Activated naive CD8-positive, alpha-beta T cell treated with anti-CD3 and anti-CD28 coated beads, Interleukin-2, amount 50 U/mL, for 24 hours (primary cell): Measurements from ENCODE around the gene CLSTN2.

Experiments used
- ATAC-seq: fragments of 150-1000 bp; cut with Tn5 transposase; one replicate; pipeline ENCODE4 v1.10.0; 2021
- DNase-seq: peaks from one replicate; pipeline ENCODE4 v3.0.0; 2021
- H3K27ac Mint-ChIP-seq: one replicate; pipeline ENCODE4 v1.8.0; 2021; ENCODE audit warnings: mild to moderate bottlenecking, mixed read lengths
- H3K27me3 Mint-ChIP-seq: one replicate; pipeline ENCODE4 v1.8.0; 2021; ENCODE audit warnings: mixed read lengths
- H3K36me3 Mint-ChIP-seq: one replicate; pipeline ENCODE4 v1.8.0; 2021; ENCODE audit warnings: low read depth, mixed read lengths
- H3K4me1 Mint-ChIP-seq: one replicate; pipeline ENCODE4 v1.8.0; 2021; ENCODE audit warnings: mixed read lengths
- H3K4me3 Mint-ChIP-seq: one replicate; pipeline ENCODE4 v1.8.0; 2021; ENCODE audit warnings: mild to moderate bottlenecking, moderate library complexity, mixed read lengths
- H3K9me3 Mint-ChIP-seq: one replicate; pipeline ENCODE4 v1.8.0; 2021; ENCODE audit warnings: mixed read lengths

Gene CLSTN2

DNA sequence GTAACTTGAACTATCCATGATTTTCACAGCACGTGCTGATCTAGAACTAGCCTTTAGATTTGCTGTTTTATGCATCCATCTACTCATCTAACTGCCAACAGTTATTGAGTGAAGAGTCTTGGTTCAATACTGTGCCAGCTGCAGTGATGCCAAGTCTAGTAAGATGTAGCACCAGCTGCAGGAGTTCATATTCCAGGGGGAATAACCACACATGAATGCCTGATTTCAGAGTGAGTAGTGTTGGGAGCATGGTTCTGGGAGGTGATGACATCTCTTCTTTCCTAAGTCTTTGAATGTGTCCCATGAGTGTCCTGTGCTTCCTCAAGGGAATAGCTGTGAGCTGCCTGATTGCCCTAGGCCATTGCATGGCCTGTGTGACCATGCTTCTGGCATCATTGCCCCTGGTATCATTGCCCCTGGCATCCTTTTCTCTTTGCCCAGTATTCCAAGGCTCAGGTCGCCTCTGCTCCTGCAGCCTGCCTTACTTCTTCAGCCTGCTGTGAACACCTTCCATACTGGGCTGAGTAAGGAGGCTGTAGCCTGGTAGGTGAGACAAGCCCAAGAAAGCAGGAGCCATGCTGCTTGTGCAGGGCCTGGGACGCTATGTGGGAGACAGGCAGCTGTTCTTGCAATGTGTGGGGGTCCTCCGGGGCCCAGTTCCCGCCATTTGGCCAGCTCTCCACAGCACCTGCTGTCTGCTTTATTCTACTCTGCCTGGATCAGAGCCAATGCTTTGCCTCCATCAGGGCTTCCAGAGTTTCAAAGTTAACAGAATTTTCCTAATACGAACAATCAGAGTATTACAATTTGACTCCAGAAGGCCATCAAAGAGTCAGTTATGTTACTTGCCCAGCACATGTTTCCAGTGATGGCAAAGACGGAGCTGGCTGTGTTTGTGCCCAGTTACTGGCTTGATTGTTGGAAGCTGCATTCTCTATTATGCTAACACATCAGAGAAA lies 73.2 kb downstream of the CLSTN2 start:
- H3K36me3 Mint-ChIP-seq, result no peaks in the 10 kb centered on the region
- peaks cover 5% of the 10 kb centered on the region for H3K27me3 Mint-ChIP-seq
- no peak overlapping the region for H3K27ac Mint-ChIP-seq
- no peak for DNase-seq
- no peak overlapping the region for H3K4me3 Mint-ChIP-seq
- no peaks in the 10 kb centered on the region for H3K4me1 Mint-ChIP-seq
- no peaks in the 10 kb centered on the region for H3K9me3 Mint-ChIP-seq
- no peak for ATAC-seq

DNA sequence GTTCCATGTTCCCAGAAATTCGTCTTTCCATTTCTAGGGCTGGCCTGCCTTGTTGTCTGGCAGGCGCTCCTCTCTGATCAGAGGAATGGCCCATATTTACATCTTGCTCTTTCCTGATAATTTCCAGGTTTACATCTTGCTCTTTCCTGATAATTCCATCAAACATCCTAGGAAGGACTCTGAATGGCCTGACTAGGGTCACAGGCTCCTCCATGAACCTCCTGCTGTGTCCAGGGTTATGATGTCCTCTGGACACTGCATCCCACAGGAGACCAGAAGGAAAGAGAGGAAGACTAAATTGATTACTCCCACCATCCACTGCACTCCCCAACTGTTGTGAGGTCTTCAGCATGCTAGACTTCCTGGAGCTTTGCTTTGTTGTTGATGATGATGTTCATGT lies 75.4 kb downstream of the CLSTN2 start:
- DNase-seq (no peak), ATAC-seq (no peak)
- no peaks in the 10 kb centered on the region for H3K4me1 Mint-ChIP-seq
- H3K9me3 Mint-ChIP-seq, result no peaks in the 10 kb centered on the region
- H3K27ac Mint-ChIP-seq, result no peak overlapping the region
- peaks cover 5% of the 10 kb centered on the region for H3K27me3 Mint-ChIP-seq
- H3K36me3 Mint-ChIP-seq, result no peaks in the 10 kb centered on the region
- no peak overlapping the region for H3K4me3 Mint-ChIP-seq

DNA sequence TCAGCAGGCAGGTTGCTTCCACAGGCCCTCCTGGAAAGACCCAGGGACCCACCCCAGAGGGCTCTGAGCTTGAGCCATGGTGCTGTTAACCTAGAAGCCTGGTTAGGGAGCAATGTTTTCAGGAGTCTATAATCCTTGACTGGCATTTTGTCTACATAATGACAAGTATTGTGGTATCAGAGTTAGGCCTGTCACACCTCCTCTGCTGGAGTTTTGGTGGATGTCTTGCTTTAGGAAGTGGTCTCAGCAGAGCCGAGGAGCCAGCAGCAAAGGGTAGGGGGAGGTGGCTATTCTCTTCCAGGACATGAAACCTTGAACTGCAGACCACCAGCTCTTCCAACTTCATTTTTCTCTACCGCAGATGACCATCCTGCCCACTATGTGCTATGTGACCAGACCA lies 76.1 kb downstream of the CLSTN2 start:
- DNase-seq (no peak), ATAC-seq (no peak)
- Mint-ChIP-seq H3K9me3 (no peaks in the 10 kb centered on the region), H3K36me3 (no peaks in the 10 kb centered on the region), H3K27me3 (peaks cover 4% of the 10 kb centered on the region), H3K4me3 (no peak overlapping the region), H3K4me1 (no peaks in the 10 kb centered on the region), H3K27ac (no peak overlapping the region)

DNA sequence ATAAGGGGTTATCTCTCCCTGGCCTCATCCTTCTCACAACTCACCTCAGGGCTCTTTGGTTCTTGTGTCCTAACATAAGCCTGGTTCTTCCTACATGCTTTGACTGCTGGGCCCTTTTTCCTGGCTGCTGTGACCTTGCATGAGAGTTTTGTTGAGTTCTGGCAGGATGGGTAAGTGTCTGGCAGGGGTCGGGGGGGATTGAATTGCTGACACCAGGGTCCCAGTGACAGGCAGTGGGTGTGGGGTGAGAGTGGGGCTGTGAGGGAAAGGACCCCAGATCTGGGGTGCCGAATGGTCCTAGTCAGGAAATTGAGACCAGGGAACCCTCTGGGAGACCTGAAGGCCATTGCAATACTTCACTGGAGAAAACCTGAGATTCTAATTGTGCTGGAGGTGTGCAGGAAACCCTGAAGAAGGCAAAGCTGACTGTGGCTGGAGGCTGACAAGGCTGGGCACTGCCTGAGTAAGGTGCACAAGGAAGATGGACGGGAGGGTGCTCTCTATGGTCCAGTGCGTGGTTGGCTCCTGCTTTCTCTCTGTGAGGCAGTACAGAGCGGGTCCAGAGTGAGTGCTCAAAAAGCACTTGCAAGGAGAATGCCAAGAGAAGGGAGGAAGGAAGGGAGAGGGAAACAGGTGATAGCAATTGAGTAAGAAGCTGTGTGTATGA lies 76.8 kb downstream of the CLSTN2 start:
- H3K27ac Mint-ChIP-seq, result no peak overlapping the region
- H3K27me3 Mint-ChIP-seq, result peaks cover 2% of the 10 kb centered on the region
- DNase-seq, result no peak
- no peaks in the 10 kb centered on the region for H3K36me3 Mint-ChIP-seq
- no peaks in the 10 kb centered on the region for H3K9me3 Mint-ChIP-seq
- no peak overlapping the region for H3K4me3 Mint-ChIP-seq
- no peaks in the 10 kb centered on the region for H3K4me1 Mint-ChIP-seq
- ATAC-seq, result no peak

DNA sequence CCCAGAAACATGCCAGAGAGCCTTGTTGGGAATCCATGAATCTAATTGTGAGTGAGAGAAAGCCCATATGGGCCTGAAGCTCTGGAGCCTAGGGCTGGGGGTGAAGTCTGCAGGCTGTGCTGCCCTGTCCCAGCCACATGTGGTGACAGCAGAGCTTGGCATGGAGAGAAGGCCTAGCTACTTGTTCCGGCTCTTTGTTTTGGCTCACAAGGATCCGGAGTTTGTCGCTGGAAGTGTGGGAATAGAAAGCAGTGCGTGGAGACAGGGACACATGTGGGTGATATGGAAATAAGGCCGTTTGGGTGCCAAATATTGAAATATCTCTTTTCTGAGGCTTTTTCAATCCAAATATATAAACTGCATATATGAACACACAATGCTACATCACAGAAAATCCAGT lies 78.2 kb downstream of the CLSTN2 start:
- H3K36me3 Mint-ChIP-seq, result no peaks in the 10 kb centered on the region
- H3K4me3 Mint-ChIP-seq, result no peak overlapping the region
- DNase-seq (no peak), ATAC-seq (no peak)
- no peaks in the 10 kb centered on the region for H3K9me3 Mint-ChIP-seq
- no peak overlapping the region for H3K27ac Mint-ChIP-seq
- peaks cover 2% of the 10 kb centered on the region for H3K27me3 Mint-ChIP-seq
- H3K4me1 Mint-ChIP-seq, result no peaks in the 10 kb centered on the region

DNA sequence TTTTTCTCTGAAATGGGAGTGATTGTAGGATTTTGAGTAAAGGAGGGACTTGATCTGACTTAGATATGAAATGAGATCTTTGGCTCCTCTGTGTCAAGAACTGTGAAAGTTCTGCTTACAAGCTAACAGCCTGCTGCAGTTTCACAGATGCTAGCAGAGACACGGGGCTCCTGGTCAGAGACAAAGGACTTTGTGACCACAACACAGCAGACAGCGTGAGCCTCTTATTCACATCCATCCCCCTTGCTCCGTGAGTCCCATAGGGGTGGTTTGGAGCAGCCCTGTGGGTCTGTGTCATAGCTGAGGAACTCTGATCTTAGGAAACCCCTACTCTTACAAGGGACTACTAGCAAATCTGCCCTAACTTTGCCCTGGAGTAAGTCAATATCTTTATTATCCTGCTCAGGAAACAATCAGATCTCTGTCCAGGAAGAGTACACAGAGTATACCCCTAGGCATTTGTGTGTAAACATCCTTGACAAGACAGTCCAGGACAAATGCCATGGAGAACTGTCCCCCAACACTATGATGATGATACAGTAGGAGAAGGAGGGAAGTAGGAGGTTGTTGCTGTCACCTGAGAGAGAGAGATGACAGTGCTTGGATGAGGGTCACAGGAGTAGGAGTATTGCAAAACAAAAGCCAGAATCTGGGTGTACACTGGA lies 80.0 kb downstream of the CLSTN2 start:
- H3K9me3 Mint-ChIP-seq, result no peaks in the 10 kb centered on the region
- no peaks in the 10 kb centered on the region for H3K4me1 Mint-ChIP-seq
- H3K27me3 Mint-ChIP-seq, result peaks cover 2% of the 10 kb centered on the region
- ATAC-seq (no peak), DNase-seq (no peak)
- no peaks in the 10 kb centered on the region for H3K36me3 Mint-ChIP-seq
- H3K4me3 Mint-ChIP-seq, result no peak overlapping the region
- H3K27ac Mint-ChIP-seq, result no peak overlapping the region

DNA sequence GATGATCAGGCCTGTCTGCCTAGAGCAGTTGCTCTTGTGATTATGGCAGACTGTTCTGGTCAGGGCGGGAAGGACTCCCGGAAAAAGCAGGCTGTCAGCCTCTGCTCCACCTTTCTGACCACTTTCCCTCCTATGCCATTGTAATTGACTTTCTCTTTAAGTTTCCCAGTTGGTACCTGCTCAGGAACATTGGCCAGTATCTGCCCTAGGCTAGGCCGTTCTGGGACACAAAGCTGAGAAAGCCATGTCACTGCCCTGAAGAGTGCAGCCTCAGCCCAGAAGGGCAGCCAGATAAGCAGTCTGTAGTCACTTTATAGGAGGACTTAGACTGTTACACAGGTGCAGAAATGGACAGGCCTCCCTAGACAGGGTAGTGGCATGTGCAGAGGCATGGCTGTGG lies 80.8 kb downstream of the CLSTN2 start:
- Mint-ChIP-seq H3K9me3 (no peaks in the 10 kb centered on the region), H3K36me3 (no peaks in the 10 kb centered on the region), H3K27me3 (peaks cover 2% of the 10 kb centered on the region), H3K4me1 (no peaks in the 10 kb centered on the region), H3K4me3 (no peak overlapping the region), H3K27ac (no peak overlapping the region)
- DNase-seq, result no peak
- ATAC-seq, result no peak

DNA sequence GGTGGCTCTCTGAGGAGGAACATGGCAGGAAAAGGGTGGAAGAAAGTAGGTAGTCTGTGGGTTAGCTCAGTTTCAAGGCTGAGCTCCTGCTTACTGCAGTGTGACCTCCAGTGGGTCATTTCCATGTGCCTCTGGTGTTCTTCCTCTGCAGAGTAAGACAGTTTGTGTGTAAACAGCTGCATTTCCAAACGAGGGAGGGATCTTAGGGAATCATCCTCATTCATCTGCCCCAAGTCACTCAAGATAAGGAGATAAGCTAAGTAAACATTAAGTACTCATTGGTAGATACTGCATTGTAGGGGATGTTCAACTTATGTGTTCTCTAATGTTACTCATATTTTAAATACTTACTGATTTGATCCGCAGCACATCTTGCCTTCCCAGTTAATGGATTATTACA lies 83.6 kb downstream of the CLSTN2 start:
- H3K4me1 Mint-ChIP-seq, result no peaks in the 10 kb centered on the region
- H3K9me3 Mint-ChIP-seq, result no peaks in the 10 kb centered on the region
- ATAC-seq (no peak), DNase-seq (no peak)
- no peaks in the 10 kb centered on the region for H3K27me3 Mint-ChIP-seq
- no peak overlapping the region for H3K27ac Mint-ChIP-seq
- no peak overlapping the region for H3K4me3 Mint-ChIP-seq
- no peaks in the 10 kb centered on the region for H3K36me3 Mint-ChIP-seq

DNA sequence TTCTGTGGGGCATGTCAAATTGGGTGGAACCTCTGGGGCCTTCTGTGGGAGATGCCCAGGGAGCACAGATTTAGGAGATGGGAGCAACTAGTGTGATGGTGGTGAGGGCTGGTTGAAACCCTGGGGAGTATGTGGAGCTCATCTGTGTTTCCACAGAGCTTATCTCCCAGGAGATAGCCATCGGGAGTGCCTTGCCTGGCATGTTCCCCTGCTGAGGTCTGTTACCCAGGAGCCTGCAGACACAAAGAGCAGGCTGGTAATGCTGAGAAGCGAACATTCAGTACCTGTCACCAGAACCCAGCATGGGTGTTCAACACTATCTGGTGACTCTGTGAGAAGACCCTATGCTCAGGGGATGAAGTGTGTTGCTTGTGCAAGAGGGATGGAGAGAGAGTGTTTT lies 85.0 kb downstream of the CLSTN2 start:
- H3K4me3 Mint-ChIP-seq, result no peak overlapping the region
- ATAC-seq (no peak), DNase-seq (no peak)
- no peak overlapping the region for H3K27ac Mint-ChIP-seq
- no peaks in the 10 kb centered on the region for H3K9me3 Mint-ChIP-seq
- no peaks in the 10 kb centered on the region for H3K4me1 Mint-ChIP-seq
- H3K36me3 Mint-ChIP-seq, result no peaks in the 10 kb centered on the region
- H3K27me3 Mint-ChIP-seq, result no peaks in the 10 kb centered on the region

DNA sequence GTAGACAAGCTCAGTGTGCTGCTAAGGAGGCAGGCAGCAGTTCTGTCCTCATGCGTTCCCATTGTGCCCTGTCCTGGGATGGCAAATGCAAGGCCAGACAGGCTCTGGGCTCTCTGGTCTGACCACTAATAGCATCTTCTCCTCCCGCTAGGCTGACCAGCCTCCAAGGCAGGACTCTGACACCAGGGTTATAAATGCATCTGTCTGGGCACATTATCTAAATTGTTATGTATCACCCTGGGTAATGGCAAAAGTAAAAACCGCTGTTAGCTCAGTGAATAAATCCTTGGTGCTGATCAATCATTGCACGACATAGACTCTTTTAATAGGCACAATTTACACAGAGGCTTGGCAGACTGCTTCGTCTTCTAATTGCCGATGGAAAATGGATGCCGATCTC lies 85.6 kb downstream of the CLSTN2 start:
- no peaks in the 10 kb centered on the region for H3K9me3 Mint-ChIP-seq
- no peaks in the 10 kb centered on the region for H3K4me1 Mint-ChIP-seq
- H3K36me3 Mint-ChIP-seq, result no peaks in the 10 kb centered on the region
- no peak overlapping the region for H3K27ac Mint-ChIP-seq
- H3K27me3 Mint-ChIP-seq, result no peaks in the 10 kb centered on the region
- ATAC-seq, result no peak
- H3K4me3 Mint-ChIP-seq, result no peak overlapping the region
- no peak for DNase-seq

DNA sequence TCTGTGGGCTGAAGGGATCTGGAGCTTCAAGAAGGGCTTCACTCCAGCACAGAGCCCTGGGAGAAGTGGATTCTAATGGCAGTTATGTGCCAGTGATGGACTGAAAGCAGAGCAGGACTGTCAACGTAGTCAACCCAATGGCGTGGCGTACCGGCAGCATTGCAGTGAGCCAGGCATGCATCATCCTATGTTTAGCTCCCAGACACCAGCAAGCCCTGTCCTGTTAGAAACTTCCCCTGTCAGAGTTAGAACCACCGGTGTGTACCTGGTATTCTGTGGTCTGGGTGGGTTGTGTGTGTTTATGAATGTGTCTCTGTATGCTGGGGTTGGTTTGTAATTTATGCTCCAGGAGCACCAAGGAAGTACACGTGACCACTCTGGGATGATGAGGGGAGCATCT lies 86.3 kb downstream of the CLSTN2 start:
- ATAC-seq (no peak), DNase-seq (no peak)
- H3K27me3 Mint-ChIP-seq, result no peaks in the 10 kb centered on the region
- H3K4me1 Mint-ChIP-seq, result no peaks in the 10 kb centered on the region
- no peak overlapping the region for H3K27ac Mint-ChIP-seq
- H3K36me3 Mint-ChIP-seq, result no peaks in the 10 kb centered on the region
- H3K9me3 Mint-ChIP-seq, result no peaks in the 10 kb centered on the region
- no peak overlapping the region for H3K4me3 Mint-ChIP-seq

DNA sequence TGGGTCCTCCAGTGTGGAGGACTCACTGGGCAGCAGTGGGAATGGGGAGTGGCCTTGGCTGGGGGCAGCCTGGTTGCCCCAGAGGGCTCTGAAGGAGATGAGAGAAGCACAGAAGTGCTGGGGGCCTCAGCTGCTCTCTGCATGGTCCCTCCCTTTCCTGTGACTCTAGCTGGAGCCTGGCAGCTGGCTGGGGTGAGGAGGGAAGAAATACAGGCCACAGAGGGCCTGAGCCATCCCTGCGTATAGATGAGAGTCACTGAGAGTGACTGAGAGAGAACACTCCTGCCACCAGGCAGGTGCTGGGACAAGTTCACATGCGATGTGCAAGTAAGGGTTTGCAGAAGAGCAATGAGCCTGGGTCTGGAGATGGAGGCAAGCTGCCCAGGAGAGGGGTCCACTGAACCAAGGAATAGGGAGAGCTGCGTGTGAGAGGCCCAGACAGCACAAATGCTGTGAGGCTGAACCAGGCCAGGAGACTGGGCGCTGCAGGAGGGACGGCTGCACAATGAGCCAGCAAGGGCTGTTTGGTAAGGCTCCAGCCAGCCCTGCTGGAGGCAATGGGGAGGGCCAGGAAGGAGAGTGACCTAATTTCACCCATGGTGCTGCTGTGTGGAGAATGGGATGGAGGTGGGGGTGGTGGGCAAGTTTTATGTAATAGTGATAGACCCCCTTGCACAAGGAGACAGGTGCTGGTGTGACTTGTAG lies 87.2 kb downstream of the CLSTN2 start:
- H3K9me3 Mint-ChIP-seq, result no peaks in the 10 kb centered on the region
- ATAC-seq, result no peak

DNA sequence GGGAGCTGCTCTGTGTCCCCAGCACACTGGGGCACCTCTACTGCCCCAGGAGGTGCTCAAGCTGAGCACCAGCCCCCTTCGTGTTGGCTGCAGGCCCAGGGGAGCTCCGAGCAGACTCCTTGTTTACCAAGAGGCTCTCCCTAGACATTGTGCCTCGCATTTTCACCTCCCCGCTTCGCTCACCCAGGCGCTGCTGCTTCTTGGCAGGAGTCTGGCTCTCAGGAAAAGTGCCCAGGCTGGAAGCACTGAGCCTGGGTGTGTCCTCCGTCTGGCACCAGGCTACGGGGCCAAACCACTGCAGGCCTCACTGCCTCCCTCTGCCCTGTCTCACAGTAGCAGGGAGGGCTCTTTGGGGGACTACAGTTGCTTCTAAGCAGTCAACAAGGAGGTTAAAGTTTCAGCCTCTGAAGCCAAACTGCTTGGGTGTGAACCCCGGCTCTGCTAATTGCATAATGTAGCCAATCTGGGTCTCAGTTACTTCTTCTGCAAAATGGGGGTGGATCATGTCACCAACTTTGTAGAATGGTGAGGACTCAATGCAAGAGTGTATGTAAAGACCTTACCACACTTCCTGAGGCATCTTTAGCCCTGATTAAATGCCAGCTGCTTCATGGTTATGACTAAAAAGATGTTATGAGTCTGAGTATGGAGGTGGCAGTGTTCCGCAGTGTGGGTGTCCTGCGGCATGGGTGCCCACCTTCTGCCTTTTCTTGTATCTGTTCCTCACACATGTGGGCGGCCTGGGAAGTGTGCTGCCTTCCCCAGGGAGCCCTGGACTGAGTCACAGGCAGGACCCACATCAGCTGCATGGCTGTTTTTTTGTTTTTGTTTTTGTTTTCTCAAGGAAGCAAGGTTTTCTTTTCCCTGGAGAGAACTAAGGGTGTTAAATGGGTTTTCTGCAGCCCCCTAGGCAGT lies 88.9 kb downstream of the CLSTN2 start:
- ATAC-seq (no peak), DNase-seq (no peak)
- no peak overlapping the region for H3K27ac Mint-ChIP-seq
- no peaks in the 10 kb centered on the region for H3K36me3 Mint-ChIP-seq
- H3K27me3 Mint-ChIP-seq, result no peaks in the 10 kb centered on the region
- H3K4me3 Mint-ChIP-seq, result no peak overlapping the region
- H3K4me1 Mint-ChIP-seq, result no peaks in the 10 kb centered on the region
- no peaks in the 10 kb centered on the region for H3K9me3 Mint-ChIP-seq

More for the DNA sequence above, 87.2 kb downstream of the CLSTN2 start:
- Mint-ChIP-seq H3K27me3 (no peaks in the 10 kb centered on the region), H3K27ac (no peak overlapping the region), H3K4me1 (no peaks in the 10 kb centered on the region), H3K36me3 (no peaks in the 10 kb centered on the region), H3K4me3 (no peak overlapping the region)
- DNase-seq, result no peak

DNA sequence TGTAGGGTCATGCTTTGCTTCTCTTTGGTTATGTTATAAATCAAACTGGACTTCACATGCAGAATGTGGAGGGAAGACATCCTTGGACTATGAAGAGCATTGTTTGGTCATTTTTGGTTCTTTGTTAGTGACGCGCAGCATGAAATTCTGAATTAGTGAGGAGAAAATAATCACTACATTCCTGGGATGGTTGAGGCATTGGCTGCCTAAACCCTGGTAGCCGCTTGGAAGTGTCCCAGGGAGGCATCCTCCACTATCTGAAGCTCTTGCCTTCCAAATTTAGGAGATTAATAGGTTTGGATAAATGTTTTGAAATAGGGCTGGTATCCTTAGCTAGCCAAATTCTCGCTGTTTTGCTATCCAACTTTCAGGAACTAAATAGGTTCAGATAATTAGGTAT lies 96.2 kb downstream of the CLSTN2 start:
- Mint-ChIP-seq H3K4me3 (no peak overlapping the region), H3K27me3 (peaks cover 2% of the 10 kb centered on the region), H3K27ac (no peak overlapping the region), H3K4me1 (no peaks in the 10 kb centered on the region), H3K36me3 (no peaks in the 10 kb centered on the region), H3K9me3 (no peaks in the 10 kb centered on the region)
- DNase-seq (no peak), ATAC-seq (no peak)
